Bronchial smooth muscle cell (primary cell): ENCODE data around the gene TMC3. TPM values are rescaled to one million over a fixed set of nuclear protein-coding genes. Genes with fewer than 3 reads are reported as not detected.

Experiments
- total RNA-seq: library from RNA; depleted of rRNA; stranded (reverse); fragments of >200 nt; gene quantifications from 2 replicates; pipeline ENCODE4 v1.2.1, GENCODE V29; 2014

The TMC3 gene
- total RNA-seq: under 0.01 TPM in 1 of 2 replicates, not detected in the other

DNA sequence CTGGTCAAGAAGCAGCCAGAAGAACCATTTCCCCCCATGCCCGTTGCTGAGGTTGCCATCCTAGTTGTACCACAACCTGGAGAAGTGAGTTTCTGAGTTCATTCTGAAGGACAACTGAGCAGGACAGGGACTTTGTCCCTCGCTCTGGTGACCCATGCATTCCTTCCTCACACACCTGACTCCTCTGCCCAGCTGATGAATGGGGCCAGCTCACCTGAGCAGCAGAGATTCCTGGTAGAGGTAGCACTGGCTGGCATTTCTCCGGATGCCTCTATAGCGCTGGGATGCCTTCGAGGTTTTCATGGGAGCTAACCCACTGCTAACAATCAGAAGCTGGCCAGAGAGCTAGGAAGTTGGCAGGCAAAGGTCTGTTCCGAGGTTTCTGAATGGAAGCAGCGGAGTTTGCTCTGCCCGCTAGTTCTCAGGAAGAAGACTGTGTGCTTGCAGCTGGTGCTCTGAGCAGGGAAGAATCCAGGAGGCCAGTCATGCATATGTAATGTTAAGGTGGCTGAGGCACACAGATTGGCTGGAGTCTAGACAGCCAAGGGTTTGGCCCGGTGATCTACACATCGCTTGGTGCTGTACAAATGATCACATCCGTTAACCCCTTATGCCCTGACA lies at the start of gene TMC3:
TMC3 (minus strand) TSS at position 439 of the 621 bp plus-strand sequence; CDS start at position 303, 136 bp downstream.

DNA sequence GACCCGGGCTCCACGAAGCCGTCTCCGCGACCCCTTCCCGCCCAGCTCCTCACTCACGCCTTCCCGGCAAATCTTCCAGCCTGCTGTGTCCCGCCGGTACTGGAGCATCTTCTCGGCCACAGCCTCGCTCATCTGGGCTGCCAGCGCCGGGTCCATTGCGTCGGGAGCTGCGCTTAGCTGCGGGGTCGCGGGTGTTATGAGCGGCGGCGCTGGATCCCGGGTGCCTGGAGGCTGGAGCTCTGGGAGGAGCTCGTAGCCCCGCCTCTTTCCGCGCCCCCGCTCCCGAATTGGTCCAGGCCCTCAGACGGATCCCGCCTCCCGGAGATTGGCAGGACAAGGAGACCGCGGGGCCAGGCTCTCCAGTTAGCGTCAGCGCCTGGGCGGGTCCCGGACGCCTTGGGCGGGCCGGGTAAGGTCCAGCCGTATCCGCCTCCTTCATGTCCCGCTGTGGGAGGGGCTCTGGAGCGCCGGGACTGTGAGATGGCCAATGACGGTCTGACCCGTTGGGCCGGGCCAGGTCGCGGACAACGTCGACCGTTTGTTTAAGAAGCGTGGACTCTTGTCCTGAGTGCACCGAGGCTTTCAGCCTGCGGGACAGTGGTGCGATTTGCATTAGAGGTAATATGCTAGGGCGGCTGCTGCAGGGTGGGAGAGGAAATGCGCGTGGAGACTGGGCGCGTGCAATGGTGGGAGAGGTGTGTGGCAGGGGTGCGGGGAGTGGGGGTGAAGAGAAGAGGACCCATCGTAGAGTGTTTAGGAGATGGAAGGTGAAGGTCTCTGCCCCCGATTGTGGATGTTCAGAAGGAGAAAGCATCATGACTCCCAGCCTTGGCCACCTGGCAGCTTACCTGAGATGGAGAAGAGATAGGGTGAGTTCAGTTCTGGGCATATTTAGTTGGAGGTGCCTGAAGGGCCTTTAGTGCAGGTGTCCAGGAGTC lies 49.8 kb downstream of the TMC3 start, which contains the start of gene STARD5:
STARD5 (minus strand) TSS at position 198 of the 938 bp plus-strand sequence; CDS start at position 156, 42 bp downstream.

Other genes starting within 250 kb of the TMC3 start
- gene CFAP161, start 239.9 kb downstream of the TMC3 start, total RNA-seq: 0.16 and 0.17 TPM in 2 replicates
- 2.4 and 3.2 TPM in 2 replicates for gene IL16, start 177.3 kb downstream of the TMC3 start, total RNA-seq
- 8.3 and 11.0 TPM in 2 replicates for gene STARD5, start 50.1 kb downstream of the TMC3 start, total RNA-seq